Lower leg skin (tissue), 3 donors: ENCODE results near the gene CDH23.

Experiments
- CTCF ChIP-seq, 3 donors: fragments of 450-650 bp; IDR thresholded peaks; one replicate each; pipeline ENCODE4 v1.5.1; 2016; ENCODE audit warnings: antibody characterized with exemption in 3 of 3, mild to moderate bottlenecking in 3 of 3, moderate library complexity in 2 of 3
- POLR2A ChIP-seq, 2 donors: fragments of 450-650 bp; IDR thresholded peaks; one replicate each; pipeline ENCODE4 v1.6.1; 2016 to 2017; ENCODE audit warnings: antibody characterized with exemption in 2 of 2, mild to moderate bottlenecking in 1 of 2, moderate library complexity in 1 of 2

- TF ChIP-seq CTCF (IDR thresholded peaks at IDR 0.05) = no peak
- TF ChIP-seq POLR2A (IDR thresholded peaks at IDR 0.05) = no peak
Measured at GRCh38 chr10:71575934-71576801, 179.4 kb downstream of the CDH23 start.
